Uterus (tissue), 4 donors: Measurements from ENCODE around the gene SCG2. TPM values are rescaled to one million over a fixed set of nuclear protein-coding genes. Genes with fewer than 3 reads are reported as not detected.

Experiments used
- DNase-seq, 2 donors: peaks; one replicate each; pipeline ENCODE4 v3.0.0-alpha.2; 2019 to 2020
- H3K27ac ChIP-seq, 2 donors: fragments of 200-600 bp; sonication (generic); 1 replicate in 1 of 2; 2 replicates in 1 of 2; pipeline ENCODE4 v1.5.1; 2016 to 2018
- H3K27me3 ChIP-seq, 2 donors: fragments of 200-600 bp; sonication (generic); one replicate each; pipeline ENCODE4 v1.5.1; 2018 to 2019; ENCODE audit warnings: control low read depth in 1 of 2
- H3K36me3 ChIP-seq, 2 donors: fragments of 200-600 bp; sonication (generic); one replicate each; pipeline ENCODE4 v1.5.1; 2019; ENCODE audit warnings: control low read depth in 1 of 2
- H3K4me1 ChIP-seq, 2 donors: fragments of 200-600 bp; sonication (generic); one replicate each; pipeline ENCODE4 v1.5.1; 2018 to 2019; ENCODE audit warnings: control low read depth in 1 of 2
- H3K4me3 ChIP-seq, 2 donors: fragments of 200-600 bp; sonication (generic); 1 replicate in 1 of 2; 2 replicates in 1 of 2; pipeline ENCODE4 v1.5.1; 2018 to 2019; ENCODE audit warnings: mild to moderate bottlenecking in 1 of 2
- H3K9me3 ChIP-seq, 2 donors: fragments of 200-600 bp; sonication (generic); one replicate each; pipeline ENCODE4 v1.5.1; 2019; ENCODE audit warnings: control low read depth in 1 of 2
- POLR2A ChIP-seq, 2 donors: fragments of 450-650 bp; IDR thresholded peaks; one replicate each; pipeline ENCODE4 v1.6.1; 2016; ENCODE audit warnings: antibody characterized with exemption in 2 of 2, mild to moderate bottlenecking in 1 of 2, moderate library complexity in 1 of 2
- intact Hi-C: fragments of 100-400 bp; cut with DNase I; formaldehyde crosslinking; loops from one replicate; pipeline ENCODE4 v1.15.1; 2023; ENCODE audit warnings: low total_unique reads
- total RNA-seq, 4 donors: library from RNA; depleted of rRNA in 3 of 4; stranded (reverse); fragments of >200 nt in 3 of 4; gene quantifications; one replicate each; pipeline versions ENCODE4 v1.1.0 to v1.2.4, GENCODE V29; 2014 to 2023
- TF ChIP-seq, protein P1 (sequence below), 4 experiments: fragments of 200-600 bp in 2 of 4; fragments of 450-650 bp in 2 of 4; sonication (generic) in 2 of 4; IDR thresholded peaks; one replicate each; pipeline ENCODE4 v1.5.1; 2016 to 2019; ENCODE audit warnings: antibody characterized with exemption in 4 of 4, mild to moderate bottlenecking in 2 of 4, moderate library complexity in 1 of 4
- donor health status: DM: yes; HTN: yes; CAD: no.

SCG2 gene
- total RNA-seq, 4 donors from 2014 or later, result 0.95 to 5.0 TPM; not detected in 2

GRCh38 chr2:223621901-223622300, 19.7 kb upstream of the SCG2 start:
- no peaks in the 10 kb centered on the region for H3K27me3 ChIP-seq
- H3K27ac ChIP-seq, result no peak overlapping the region
- no peak for DNase-seq
- H3K4me3 ChIP-seq, result no peak overlapping the region
- intact Hi-C loops, result no loop called here
- H3K9me3 ChIP-seq, result no peaks in the 10 kb centered on the region
- no peak for TF ChIP-seq POLR2A (IDR thresholded peaks at IDR 0.05)
- TF ChIP-seq, protein P1, sequence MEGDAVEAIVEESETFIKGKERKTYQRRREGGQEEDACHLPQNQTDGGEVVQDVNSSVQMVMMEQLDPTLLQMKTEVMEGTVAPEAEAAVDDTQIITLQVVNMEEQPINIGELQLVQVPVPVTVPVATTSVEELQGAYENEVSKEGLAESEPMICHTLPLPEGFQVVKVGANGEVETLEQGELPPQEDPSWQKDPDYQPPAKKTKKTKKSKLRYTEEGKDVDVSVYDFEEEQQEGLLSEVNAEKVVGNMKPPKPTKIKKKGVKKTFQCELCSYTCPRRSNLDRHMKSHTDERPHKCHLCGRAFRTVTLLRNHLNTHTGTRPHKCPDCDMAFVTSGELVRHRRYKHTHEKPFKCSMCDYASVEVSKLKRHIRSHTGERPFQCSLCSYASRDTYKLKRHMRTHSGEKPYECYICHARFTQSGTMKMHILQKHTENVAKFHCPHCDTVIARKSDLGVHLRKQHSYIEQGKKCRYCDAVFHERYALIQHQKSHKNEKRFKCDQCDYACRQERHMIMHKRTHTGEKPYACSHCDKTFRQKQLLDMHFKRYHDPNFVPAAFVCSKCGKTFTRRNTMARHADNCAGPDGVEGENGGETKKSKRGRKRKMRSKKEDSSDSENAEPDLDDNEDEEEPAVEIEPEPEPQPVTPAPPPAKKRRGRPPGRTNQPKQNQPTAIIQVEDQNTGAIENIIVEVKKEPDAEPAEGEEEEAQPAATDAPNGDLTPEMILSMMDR (IDR thresholded peaks at IDR 0.05), result no peak
- H3K36me3 ChIP-seq, result no peaks in the 10 kb centered on the region
- no peaks in the 10 kb centered on the region for H3K4me1 ChIP-seq

GRCh38 chr2:223619486-223620129, 17.4 kb upstream of the SCG2 start:
- H3K4me3 ChIP-seq, result no peak overlapping the region
- H3K9me3 ChIP-seq, result no peaks in the 10 kb centered on the region
- no peaks in the 10 kb centered on the region for H3K27me3 ChIP-seq
- no peak overlapping the region for H3K27ac ChIP-seq
- TF ChIP-seq, protein P1 (IDR thresholded peaks at IDR 0.05), result no peak
- TF ChIP-seq POLR2A (IDR thresholded peaks at IDR 0.05), result no peak
- H3K4me1 ChIP-seq, result no peaks in the 10 kb centered on the region
- no peaks in the 10 kb centered on the region for H3K36me3 ChIP-seq
- DNase-seq, result no peak
- intact Hi-C loops, result no loop called here

GRCh38 chr2:223618172-223619035, 16.2 kb upstream of the SCG2 start:
- no peaks in the 10 kb centered on the region for H3K4me1 ChIP-seq
- no peak for DNase-seq
- no peak overlapping the region for H3K4me3 ChIP-seq
- no peak overlapping the region for H3K27ac ChIP-seq
- no peaks in the 10 kb centered on the region for H3K9me3 ChIP-seq
- no peaks in the 10 kb centered on the region for H3K36me3 ChIP-seq
- no peak for TF ChIP-seq POLR2A (IDR thresholded peaks at IDR 0.05)
- TF ChIP-seq, protein P1 (IDR thresholded peaks at IDR 0.05), result no peak
- intact Hi-C loops, result no loop called here
- H3K27me3 ChIP-seq, result no peaks in the 10 kb centered on the region

DNA sequence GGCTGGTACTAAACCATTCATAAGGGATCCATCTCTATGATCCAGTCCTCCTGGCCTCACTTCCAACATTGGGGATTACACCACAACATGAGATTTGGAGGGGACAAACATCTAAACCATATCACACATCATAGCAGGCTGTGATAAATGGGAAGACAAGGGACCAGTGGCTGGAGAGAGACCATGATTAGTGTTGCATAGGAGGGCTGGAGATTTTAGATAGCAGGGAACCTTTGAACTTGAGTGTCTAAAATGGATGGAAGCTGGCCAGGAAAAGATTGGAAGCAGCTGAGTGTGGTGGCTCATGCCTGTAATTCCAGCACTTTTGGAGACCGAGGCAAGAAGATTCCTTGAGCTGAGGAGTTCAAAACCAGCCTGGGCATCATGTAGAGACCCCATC, 12.4 kb upstream of the SCG2 start:
- Histone ChIP-seq H3K27ac (no peak overlapping the region), H3K4me3 (no peak overlapping the region), H3K9me3 (no peaks in the 10 kb centered on the region), H3K27me3 (no peaks in the 10 kb centered on the region), H3K36me3 (no peaks in the 10 kb centered on the region), H3K4me1 (no peaks in the 10 kb centered on the region)
- TF ChIP-seq, protein P1 (IDR thresholded peaks at IDR 0.05), result no peak
- no peak for TF ChIP-seq POLR2A (IDR thresholded peaks at IDR 0.05)
- DNase-seq, result no peak
- intact Hi-C loops, result no loop called here
